ENCODE data around the gene CSF2.

CSF2 gene

DNA sequence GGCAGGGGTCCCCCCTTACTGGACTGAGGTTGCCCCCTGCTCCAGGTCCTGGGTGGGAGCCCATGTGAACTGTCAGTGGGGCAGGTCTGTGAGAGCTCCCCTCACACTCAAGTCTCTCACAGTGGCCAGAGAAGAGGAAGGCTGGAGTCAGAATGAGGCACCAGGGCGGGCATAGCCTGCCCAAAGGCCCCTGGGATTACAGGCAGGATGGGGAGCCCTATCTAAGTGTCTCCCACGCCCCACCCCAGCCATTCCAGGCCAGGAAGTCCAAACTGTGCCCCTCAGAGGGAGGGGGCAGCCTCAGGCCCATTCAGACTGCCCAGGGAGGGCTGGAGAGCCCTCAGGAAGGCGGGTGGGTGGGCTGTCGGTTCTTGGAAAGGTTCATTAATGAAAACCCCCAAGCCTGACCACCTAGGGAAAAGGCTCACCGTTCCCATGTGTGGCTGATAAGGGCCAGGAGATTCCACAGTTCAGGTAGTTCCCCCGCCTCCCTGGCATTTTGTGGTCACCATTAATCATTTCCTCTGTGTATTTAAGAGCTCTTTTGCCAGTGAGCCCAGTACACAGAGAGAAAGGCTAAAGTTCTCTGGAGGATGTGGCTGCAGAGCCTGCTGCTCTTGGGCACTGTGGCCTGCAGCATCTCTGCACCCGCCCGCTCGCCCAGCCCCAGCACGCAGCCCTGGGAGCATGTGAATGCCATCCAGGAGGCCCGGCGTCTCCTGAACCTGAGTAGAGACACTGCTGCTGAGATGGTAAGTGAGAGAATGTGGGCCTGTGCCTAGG, at the start of gene CSF2:
Gene CSF2, plus strand, starts transcription at position 559 of the 783 bp plus-strand sequence. Its CDS starts 35 bp downstream, at position 594.
- no peak for DNase-seq (ENCODE audit: low read depth in 3 of 3)

DNA sequence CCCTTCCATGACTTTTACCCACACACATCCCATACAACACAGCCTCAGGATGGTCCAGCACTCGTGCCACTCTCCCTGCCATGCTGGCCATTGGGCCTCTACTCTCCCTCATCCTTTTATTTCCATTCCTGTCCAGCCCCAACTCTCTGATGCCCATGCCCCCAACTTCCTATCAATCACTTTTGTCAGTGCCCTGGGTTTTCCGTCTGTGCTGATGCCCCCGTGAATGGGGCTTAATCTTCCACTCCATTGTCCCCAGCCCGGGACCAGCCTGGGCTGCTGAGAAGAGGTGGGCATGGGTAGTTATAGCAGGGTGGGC, 49.5 kb upstream of the CSF2 start:
- DNase-seq (ENCODE audit: low read depth in 3 of 3), result no peak

DNA sequence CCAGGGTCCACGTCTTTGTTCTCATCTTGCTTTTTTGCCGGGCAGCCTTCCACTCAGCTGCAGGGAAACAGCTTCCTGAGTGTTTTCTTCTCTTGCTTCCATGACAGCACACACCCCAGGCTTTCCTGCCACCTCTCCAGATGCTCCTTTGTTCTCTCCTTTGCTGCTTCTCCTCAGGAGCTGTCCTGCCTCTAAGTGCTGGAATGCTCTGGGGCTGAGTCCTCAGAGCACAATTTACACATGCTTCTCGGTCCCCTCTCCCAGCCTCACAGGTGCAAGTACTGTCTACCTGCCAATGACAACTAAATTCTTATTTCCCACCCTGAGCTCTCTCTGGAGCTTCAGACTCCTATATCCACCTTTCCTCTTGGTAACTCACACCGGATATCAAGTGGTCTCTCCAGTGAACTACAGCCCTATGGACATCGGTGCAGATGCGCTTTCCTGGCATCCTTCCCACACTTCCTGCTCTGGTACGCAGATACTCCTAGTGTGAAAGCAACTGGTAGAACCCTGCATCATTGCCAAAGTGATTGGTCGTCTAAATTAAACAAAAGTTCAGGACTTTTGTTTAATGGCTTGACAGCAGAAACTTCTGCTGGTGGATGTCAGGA, 48.7 kb upstream of the CSF2 start:
- no peak for DNase-seq (ENCODE audit: low read depth in 3 of 3)

DNA sequence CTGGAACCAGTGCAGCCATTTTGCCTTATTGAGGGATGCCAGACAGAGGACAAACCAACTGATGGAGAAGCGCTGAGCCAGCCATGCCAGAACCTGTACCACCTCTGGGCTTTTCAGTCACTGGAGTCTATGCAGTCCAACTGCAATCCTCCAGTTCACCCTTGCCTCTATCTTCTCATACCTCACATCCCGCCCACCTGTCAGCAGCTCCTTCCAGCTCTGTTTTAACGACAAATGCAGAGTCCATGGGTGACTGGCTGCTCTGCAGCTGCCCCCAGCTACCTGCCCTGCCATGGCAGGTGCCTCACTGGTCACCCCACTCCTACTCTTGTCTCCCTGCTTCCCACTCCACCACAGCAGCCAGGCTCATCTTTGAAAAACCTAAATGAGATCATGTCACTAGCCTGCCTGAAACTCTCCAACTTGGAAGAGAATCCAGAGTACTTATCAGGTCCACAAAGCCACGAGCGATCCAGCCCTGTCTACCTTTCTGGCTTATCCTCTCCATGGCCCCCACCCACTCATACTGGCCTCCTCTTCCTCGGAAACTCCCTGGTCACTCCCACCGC, 48.1 kb upstream of the CSF2 start:
- DNase-seq (ENCODE audit: low read depth in 3 of 3), result no peak

DNA sequence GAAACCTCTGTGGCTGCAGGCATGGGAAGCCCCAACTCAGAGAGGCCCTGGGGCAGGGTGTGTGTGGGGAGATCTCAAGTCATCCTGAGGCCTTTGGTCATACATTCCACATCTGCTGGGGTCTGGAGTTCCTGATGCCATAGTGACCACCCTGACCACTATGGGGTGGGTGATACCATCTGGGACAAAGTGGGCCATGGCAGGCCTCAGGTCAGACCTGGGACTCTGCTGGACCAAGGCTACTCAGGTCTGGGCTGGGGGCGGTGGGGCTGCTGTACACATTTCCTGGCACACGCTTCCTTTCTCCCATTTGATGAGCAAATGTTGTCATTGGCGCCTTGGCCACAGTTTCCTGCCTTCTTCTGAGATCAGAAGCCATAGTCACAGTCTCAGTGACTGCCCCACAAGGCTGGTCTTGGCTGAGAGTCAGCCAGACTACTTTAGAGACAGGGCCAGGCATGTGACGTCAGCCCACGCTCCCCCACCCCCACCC, 47.0 kb upstream of the CSF2 start:
- DNase-seq (ENCODE audit: low read depth in 3 of 3), result no peak

DNA sequence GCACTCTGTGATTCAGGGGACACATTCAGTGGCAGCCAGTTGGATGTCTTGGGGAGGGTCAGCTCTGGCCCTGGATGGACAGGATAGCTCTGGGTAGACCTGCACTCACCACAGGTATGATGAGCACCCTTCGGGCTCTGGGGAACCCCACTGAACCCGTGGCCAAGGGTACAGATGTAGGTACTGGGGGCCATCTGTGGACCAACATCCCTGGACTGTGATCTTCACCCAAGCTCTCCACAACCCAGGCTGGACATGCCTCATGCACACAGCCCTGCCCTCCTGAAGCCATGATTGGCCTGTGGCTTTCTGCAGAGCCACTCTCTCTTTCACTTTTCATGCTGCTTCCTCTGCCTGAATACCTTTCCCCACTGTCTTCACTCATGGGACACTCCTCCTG, 46.6 kb upstream of the CSF2 start:
- DNase-seq (ENCODE audit: low read depth in 3 of 3), result no peak

DNA sequence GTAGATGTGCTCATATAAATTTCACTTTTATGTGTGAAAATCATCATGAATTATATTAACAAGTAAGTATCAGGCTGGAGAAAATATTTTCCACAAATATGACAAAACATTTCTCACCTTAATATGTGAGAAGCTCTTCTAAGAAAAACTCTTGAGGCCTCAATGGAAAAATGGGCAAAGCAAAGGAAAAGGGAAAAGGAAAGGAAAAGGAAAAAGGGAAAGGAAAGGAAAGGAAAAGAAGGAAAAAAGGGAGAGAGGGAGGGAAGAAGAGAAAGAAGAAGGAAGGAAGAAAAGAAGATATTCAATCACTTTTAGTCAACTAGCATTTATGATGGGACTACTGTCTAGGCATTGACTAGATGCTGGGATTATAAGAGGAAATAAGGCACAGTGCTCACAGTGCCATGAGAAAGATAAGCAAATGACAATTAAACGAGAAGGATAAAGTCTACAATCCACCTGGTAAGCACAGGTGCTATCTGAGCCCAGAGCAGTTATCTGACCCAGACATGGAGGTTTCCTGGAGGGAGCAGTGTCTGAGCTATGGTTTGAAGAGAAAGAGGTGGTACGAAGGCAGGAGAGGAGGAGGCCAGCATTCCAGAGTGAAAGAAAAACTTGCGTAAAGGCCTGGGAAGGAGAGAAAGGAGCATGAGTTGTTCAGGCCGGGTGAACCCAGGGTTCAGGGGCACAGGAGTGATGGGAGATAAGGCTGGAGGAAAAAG, 43.8 kb upstream of the CSF2 start:
- no peak for DNase-seq (ENCODE audit: low read depth in 3 of 3)

DNA sequence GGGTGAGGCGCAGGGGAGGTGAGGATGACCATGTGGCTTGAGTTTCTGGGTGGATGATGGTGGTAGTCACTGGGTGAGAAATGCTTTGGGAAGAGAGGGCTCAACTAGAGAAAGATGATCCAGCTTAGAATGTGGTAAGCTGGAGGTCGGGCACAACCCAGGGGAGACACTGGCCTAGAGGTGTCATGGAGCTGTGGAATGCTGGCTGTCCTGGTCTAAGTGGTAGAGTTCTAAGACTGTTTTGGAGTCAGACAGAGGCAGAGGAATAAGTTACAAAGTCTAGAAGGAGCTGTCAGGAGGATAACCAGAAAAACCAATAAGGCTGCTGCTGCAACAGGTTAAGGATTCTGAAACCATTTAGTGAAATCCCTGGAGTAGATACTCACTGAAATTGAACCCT, 43.0 kb upstream of the CSF2 start:
- DNase-seq (ENCODE audit: low read depth in 3 of 3), result no peak

DNA sequence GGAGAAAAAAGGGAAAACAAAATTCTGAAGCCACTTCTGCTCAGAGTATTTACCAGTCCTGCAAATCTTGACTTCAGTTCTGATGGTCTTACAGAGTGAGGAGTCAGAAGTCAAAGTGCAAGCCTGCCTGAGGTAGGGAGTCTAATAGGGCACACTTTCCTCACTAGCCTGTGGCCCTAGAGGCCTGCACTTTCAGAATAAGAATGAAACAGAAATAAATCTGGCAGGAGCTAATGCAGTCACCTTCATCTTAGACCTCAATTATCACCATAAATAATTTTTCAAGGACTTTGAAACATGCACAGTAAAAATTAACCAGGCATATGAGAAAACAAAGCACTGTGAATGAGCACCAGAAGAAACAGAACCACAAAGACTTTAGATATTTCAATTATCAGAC, 41.4 kb upstream of the CSF2 start:
- DNase-seq (ENCODE audit: low read depth in 3 of 3), result no peak

DNA sequence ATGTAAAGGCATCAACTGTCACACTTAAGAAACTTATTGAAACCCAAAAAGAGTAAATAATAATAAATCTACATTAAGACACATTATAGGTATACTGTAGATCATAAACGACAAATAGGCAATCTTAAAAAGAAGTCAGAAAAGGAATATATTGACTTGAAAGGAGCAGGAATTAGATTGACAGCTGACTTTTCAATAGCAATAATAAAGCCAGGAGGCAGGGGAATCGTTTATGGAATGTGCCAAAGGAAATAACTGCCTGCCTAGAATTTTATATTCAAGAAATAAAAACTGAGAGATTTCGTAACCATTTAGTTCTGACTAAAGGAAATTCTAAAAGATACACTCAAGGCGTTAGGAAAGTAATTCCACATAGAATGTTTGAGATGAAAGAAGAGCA, 40.5 kb upstream of the CSF2 start:
- DNase-seq (ENCODE audit: low read depth in 3 of 3), result no peak

DNA sequence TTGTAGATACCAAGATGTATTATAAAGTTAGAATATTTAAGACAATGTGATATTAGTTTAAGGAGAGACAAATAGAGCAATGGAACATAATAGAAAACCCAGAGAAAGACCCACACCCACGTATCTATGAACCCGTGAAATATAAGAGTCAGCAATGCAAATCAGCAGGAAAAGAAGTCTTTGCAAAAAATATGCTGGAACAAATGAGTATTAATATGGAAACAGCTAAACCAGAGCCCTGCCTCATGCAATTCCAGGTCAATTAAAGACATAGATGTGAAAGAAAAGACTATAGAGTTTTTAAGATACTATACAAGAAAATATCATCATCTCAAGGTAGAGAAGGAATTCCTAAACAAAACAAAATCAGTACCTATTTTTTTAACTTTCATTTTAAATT, 36.2 kb upstream of the CSF2 start:
- no peak for DNase-seq (ENCODE audit: low read depth in 3 of 3)

DNA sequence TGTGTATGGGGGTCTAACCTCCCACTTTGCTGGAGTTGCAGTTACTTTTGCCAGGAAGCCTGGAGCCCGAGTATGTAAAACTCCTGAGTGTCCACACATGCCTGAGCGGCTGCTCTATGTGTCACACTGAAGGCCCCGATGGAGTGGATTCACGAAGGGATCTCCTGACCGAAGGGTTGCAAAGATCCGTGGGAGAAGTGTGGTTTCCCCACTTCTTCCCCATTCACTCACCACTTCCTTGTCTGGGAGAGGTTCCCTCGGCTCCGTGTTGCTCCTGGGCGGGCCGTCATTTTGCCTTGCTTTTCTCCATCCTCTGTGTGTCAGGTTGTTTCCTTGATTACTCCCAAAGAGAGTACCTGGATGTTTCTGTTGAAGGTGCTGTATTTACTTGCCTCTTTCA, 29.4 kb upstream of the CSF2 start:
- DNase-seq (ENCODE audit: low read depth in 3 of 3), result no peak

DNA sequence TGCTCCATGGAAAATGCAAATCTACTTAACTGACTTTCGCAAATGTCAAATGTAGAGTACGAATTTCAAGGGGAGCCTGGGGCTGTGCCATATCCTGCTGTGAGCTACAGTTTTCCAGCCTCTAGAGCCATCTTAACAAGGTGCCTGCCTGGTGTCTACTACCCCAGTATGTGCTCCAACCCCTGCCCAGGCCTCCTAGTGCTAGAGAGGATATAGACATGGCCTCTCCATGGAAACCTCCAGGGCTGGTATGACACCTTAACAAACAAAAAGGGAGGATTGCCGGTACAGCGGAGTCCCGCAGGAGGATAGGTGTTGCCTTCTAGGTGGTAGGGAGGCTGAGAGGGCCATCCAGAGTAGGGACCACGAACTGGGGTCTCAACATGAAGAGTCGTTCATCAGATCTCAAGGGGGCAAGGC, 26.7 kb upstream of the CSF2 start:
- DNase-seq (ENCODE audit: low read depth in 3 of 3), result no peak

DNA sequence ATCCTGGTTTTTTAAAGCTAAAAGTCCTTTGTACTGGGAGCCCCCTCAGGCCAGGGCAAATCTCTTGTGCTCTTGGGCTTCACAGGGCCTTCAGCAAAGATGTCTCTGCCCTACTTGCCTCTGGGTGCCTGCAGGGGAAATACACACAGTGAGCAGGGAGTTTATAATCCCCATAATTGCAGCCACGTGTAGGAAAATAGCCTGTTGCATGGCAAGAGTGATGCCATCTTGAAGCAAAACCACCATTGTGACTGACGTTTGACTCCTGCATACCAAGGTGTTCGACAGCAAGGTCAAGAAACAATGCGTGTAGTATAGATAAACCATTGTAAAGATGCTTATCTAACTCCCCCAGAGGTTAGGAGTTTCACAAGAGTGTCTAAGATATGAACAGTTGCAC, 24.5 kb upstream of the CSF2 start:
- no peak for DNase-seq (ENCODE audit: low read depth in 3 of 3)

DNA sequence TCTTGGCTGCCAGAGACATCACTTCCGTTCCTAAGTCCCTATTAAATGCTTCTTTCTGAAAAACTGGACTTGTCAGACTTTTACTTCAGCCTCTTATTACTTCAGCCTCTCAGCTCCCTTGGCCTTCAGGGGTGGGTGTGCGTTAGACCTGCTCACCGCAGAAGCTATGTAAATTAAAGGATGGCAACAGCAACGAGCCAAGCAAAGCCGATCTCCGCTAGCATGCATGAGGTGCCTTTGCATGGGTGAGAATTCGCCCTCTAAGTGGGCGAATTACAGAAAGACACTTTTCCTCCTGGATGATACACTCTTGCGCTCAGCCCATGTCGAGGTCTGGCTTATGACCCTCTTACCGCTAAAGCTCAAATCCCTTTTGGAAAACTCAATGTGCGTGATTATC, 24.0 kb upstream of the CSF2 start:
- no peak for DNase-seq (ENCODE audit: low read depth in 3 of 3)

DNA sequence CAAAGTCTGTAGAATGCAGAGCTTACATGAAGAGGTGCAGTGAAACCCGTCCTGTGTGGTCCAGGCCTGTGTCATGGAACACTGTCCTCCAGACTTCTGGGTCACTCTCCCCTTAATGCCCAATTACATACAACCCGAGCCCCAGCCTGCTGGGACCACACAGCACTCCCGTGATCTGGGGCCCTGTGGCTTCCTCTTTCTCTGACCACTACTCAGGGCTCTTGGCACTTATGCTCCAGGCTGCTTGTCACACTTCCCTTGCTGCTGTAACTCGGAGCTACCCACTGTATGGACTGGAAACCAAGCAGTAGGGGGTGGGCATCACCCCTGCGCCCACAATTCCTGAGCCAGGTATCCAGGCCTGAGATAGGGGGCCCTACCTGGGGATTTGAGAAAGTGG, 23.5 kb upstream of the CSF2 start:
- DNase-seq (ENCODE audit: low read depth in 3 of 3), result no peak

DNA sequence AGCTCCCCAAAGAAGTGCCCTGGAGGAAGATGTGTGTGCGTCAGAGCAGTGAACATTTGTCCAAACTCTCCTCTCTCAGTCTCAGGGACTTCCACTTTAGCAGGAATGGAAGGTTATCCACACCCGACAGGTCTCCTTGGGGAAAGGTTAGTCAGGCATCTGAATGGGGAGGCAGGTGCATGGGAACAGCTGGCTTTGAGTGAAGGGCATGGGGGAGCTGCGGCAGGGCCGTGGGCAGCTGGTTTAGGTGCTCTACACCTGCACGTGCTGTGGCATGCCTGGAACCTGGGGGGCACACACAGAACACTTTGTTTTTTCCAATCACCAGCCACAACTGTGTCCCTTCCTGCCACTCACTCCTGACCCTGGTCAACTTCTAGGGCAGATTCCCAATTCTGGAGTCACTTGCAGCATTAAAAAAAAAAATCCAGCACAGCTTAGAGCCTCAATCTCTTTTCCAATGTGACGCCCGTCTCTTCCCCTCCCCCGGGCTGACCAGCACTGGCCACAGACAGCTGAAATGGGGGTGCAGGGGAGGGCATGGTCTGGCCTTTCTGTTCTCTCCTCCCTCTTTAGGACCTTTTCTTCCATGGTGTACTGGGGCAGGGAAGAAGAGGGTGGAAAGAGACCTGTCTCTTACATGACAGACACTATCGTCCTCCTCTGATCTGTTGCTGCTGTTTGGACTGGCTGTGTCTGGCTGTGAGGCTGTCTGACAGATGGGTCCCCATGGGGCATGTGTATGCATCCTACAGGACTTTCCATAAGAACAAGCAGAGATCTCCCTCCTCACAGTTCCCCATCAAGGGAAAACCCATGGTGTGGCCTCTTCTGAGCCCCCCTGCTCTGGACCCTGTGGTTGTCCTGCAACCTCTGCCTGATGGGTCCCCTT, 22.7 kb upstream of the CSF2 start:
- no peak for DNase-seq (ENCODE audit: low read depth in 3 of 3)

DNA sequence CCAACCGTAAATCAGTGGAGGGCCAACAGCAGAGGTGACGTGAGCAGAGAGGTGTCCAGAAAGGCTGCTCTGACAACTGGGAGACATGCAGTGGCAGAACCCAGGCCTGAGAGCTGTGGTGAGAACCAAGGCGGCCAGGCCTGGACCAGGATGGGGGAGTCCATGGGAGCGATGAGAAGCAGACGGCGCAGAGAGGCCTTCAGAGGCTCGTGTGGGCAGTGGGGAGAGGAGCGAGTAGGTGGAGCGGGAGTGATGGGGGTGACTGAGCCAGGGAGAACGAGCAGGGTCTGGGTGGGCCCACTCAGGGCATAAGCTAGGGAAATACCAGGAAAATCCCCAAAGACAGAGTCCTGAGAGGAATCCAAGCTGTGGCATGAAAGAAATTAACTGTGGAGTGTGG, 21.1 kb upstream of the CSF2 start:
- no peak for DNase-seq (ENCODE audit: low read depth in 3 of 3)

DNA sequence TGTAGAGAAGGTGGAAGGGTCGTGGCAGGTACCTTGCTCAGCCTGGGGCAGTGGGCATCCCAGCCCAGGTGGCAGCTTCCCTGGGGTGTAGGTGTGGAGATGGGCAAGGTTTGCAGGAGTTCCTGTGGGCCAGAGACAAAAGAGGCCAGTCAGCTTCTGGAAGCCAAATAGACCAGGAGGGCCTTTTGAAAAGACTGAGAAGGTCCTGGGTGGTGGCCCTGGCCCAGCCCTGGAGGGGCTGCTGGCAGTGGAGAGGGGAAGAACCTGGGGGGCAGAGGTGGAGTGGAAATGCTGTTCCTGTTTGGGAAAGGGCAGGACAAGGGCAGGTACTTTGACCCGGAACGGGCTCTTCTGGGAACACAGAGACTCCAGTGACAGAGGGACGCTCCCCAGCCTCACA, 20.1 kb upstream of the CSF2 start:
- no peak for DNase-seq (ENCODE audit: low read depth in 3 of 3)

DNA sequence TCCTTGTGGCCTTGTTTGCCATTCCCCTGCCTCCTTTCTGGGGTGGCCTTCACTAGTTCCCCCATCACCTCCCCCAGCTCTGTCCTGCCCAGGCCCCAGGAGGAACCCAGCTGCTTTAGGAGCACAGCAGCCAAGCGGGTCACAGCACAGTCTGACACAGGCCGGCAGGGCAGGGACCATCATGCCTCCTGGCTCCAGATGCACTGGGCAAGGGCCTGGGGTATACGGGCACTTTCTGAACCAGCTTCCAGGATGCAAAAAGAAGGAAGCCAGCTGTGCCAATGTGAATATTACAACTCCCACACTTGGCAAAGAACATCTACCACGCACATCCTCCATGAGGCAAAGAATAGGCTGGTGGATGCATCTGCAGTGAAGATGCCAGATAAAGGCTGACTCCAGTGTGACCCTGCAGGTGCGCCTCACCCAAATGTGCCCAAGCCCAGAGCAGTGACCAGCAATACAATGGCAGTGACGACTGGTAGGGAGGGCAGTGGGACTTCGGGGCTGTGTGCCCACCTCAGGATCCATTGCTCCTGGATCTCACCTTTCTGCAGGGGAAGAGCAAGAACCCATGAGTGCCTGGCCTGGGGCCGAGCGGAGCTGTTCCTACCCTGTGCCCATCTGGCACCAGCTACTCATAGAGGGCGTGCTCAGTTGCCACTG, 19.4 kb upstream of the CSF2 start:
- no peak for DNase-seq (ENCODE audit: low read depth in 3 of 3)
